ENCODE measurements around the gene SMC6. TPM values are rescaled to one million over a fixed set of nuclear protein-coding genes. Genes with fewer than 3 reads are reported as not detected.

Gene SMC6
- total RNA-seq, 1 experiment from 2014 or later: 40.3 TPM

- Histone ChIP-seq H3K27ac (ENCODE audit: insufficient read length, low read depth, low read length) (no peak overlapping the region), H3K9me3 (ENCODE audit: control insufficient read depth, low read depth, low read length) (no peaks in the 10 kb centered on the region), H4K8ac (replicated peaks; ENCODE audit: insufficient read length, low read depth, low read length) (no peak overlapping the region), H3K4ac (ENCODE audit: low read depth, low read length) (no peak overlapping the region), H3K79me1 (ENCODE audit: insufficient read depth, low read depth, low read length, poor library complexity, severe bottlenecking) (no peaks in the 10 kb centered on the region), H2BK12ac (ENCODE audit: insufficient read length, low read depth, low read length) (no peak overlapping the region), H3K18ac (ENCODE audit: insufficient read length, low read depth, low read length) (no peak overlapping the region), H3K27me3 (ENCODE audit: insufficient read depth, low read length) (no peaks in the 10 kb centered on the region), H2BK15ac (ENCODE audit: low read depth, low read length) (no peak overlapping the region), H2AFZ (ENCODE audit: low read length) (no peak overlapping the region), H4K91ac (ENCODE audit: insufficient read length, low read depth, low read length) (no peak overlapping the region), H3K79me2 (ENCODE audit: insufficient read depth, low read length) (no peaks in the 10 kb centered on the region), H3K14ac (ENCODE audit: insufficient read depth, low read length) (no peak overlapping the region), H3K4me1 (ENCODE audit: insufficient read depth, low read length) (no peaks in the 10 kb centered on the region; the same call in 1 of the 2 replicates), H4K5ac (ENCODE audit: insufficient read length, low read depth, low read length) (no peak overlapping the region), H3K9ac (ENCODE audit: extremely low read depth, insufficient read length, low read length) (no peak overlapping the region), H3K23ac (ENCODE audit: insufficient read length, low read depth, low read length) (no peak overlapping the region), H2BK120ac (ENCODE audit: low read depth, low read length, poor library complexity, severe bottlenecking) (no peak overlapping the region), H3K23me2 (ENCODE audit: insufficient read length, low read depth, low read length, poor library complexity, severe bottlenecking) (no peaks in the 10 kb centered on the region), H4K20me1 (ENCODE audit: control insufficient read depth, insufficient read depth, insufficient read length) (no peaks in the 10 kb centered on the region), H2BK5ac (ENCODE audit: insufficient read length, low read length) (no peak overlapping the region), H3K4me2 (ENCODE audit: insufficient read depth, insufficient read length, low read length) (no peak overlapping the region), H3T11ph (ENCODE audit: low read length) (no peak overlapping the region), H2BK20ac (ENCODE audit: low read depth, low read length, poor library complexity, severe bottlenecking) (no peak overlapping the region), H3K56ac (ENCODE audit: insufficient read length, low read depth, low read length) (no peak overlapping the region), H2AK5ac (ENCODE audit: insufficient read length, low read length) (no peak overlapping the region)
- peaks cover 24 to 31% of the 10 kb centered on the region in 2 experiments for H3K4me1 Mint-ChIP-seq
- no peaks in the 10 kb centered on the region for H3K27me3 Mint-ChIP-seq (ENCODE audit: low read depth)
- no peak overlapping the region for H3K4me3 Mint-ChIP-seq
- DNase-seq: no peak
- H3K36me3 Mint-ChIP-seq (ENCODE audit: insufficient read depth in 1 of 3, low read depth in 3 of 3): peaks cover 0 to 8% (median 0%) of the 10 kb centered on the region in 3 experiments; a peak in 3 of 7 replicates
- H3K9me3 Mint-ChIP-seq: no peaks in the 10 kb centered on the region
- WGBS (ENCODE audit: extremely low coverage, insufficient read length, low lambda C conversion rate): no CpG with 5 or more reads among the region's 6 CpGs
- H3K27ac Mint-ChIP-seq: peak overlapping the region in 1 of 3 experiments; percentile 88; a peak in 3 of 7 replicates
- TF ChIP-seq CTCF (conservative IDR thresholded peaks at IDR 0.05): no peak
These were observed 110.5 kb downstream of the SMC6 start for GRCh38 chr2:17643031-17643615.
